ENCODE measurements around the gene ZNF581. TPM values are rescaled to one million over a fixed set of nuclear protein-coding genes. Genes with fewer than 3 reads are reported as not detected.

The ZNF581 gene
- total and polyA plus RNA-seq, 11 donors, result 4.7 to 12.7 (median 7.2) TPM

- DNase-seq (peak in 1 of 5 donors; percentile 9), ATAC-seq (no peak)
- Histone ChIP-seq H3K36me3 (peaks cover 0 to 61% (median 36%) of the 10 kb centered on the region in 9 donors), H3K9me3 (no peaks in the 10 kb centered on the region), H3K27me3 (no peaks in the 10 kb centered on the region), H3K4me3 (no peak overlapping the region), H3K4me1 (peaks cover 0 to 32% (median 3%) of the 10 kb centered on the region in 12 donors), H3K27ac (no peak overlapping the region)
- no peak for TF ChIP-seq POLR2A (IDR thresholded peaks at IDR 0.05)
- TF ChIP-seq, protein P1, sequence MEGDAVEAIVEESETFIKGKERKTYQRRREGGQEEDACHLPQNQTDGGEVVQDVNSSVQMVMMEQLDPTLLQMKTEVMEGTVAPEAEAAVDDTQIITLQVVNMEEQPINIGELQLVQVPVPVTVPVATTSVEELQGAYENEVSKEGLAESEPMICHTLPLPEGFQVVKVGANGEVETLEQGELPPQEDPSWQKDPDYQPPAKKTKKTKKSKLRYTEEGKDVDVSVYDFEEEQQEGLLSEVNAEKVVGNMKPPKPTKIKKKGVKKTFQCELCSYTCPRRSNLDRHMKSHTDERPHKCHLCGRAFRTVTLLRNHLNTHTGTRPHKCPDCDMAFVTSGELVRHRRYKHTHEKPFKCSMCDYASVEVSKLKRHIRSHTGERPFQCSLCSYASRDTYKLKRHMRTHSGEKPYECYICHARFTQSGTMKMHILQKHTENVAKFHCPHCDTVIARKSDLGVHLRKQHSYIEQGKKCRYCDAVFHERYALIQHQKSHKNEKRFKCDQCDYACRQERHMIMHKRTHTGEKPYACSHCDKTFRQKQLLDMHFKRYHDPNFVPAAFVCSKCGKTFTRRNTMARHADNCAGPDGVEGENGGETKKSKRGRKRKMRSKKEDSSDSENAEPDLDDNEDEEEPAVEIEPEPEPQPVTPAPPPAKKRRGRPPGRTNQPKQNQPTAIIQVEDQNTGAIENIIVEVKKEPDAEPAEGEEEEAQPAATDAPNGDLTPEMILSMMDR (IDR thresholded peaks at IDR 0.05), result no peak
- WGBS, 4 donors, result 90 to 93% (median 91%) methylated on average over 7 of the region's 7 CpGs
- intact Hi-C loops (cut with DNase I), result no loop called here
Measured at GRCh38 chr19:55618426-55618825, 25.0 kb upstream of the ZNF581 start.

DNA sequence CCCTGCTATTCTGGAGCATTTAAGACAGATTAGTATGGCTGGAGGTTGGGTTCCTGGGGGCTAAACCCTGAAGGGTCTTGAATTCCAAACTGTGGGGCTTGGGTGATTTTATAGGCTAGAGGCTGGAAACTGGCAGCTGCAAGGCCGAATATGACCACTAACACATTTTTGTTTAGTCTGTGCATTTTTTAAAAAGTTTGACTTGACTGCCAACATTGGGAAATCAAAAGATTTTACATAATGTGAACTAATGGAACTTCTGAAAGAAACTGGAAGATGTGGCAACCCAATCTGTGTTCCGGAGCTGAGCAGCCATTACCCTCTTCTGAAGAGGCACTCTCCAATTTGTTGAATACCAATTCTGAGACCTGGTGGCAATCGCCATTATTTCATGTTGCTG, 24.2 kb upstream of the ZNF581 start:
- Histone ChIP-seq H3K27ac (peak overlapping the region in 1 of 12 donors; percentile 58), H3K27me3 (no peaks in the 10 kb centered on the region), H3K4me1 (peaks cover 0 to 37% (median 9%) of the 10 kb centered on the region in 12 donors), H3K36me3 (peaks cover 0 to 52% (median 33%) of the 10 kb centered on the region in 9 donors), H3K9me3 (no peaks in the 10 kb centered on the region), H3K4me3 (no peak overlapping the region)
- ATAC-seq (no peak), DNase-seq (no peak)
- 84 to 93% (median 88%) methylated on average over 3 of the region's 3 CpGs for WGBS, 4 donors
- TF ChIP-seq POLR2A (IDR thresholded peaks at IDR 0.05), result no peak
- TF ChIP-seq, protein P1 (IDR thresholded peaks at IDR 0.05), result no peak
- intact Hi-C loops (cut with DNase I), result no loop called here

- H3K9me3 ChIP-seq, result no peaks in the 10 kb centered on the region
- no peaks in the 10 kb centered on the region for H3K27me3 ChIP-seq
- no peak overlapping the region for H3K4me3 ChIP-seq
- peak in 1 of 5 donors; percentile 37 for DNase-seq
- intact Hi-C loops (cut with DNase I), result loop anchor here in 1 of 10 donors (5.0 kb wide), 1 partner anchor 103 kb away; no protein-coding TSS in a partner anchor
- no peak for ATAC-seq
- peaks cover 0 to 48% (median 11%) of the 10 kb centered on the region in 12 donors for H3K4me1 ChIP-seq
- H3K27ac ChIP-seq, result no peak overlapping the region
- no peak for TF ChIP-seq POLR2A (IDR thresholded peaks at IDR 0.05)
- TF ChIP-seq, protein P1 (IDR thresholded peaks at IDR 0.05), result no peak
- 87 to 92% (median 91%) methylated on average over 12 of the region's 12 CpGs for WGBS, 4 donors
- H3K36me3 ChIP-seq, result peaks cover 0 to 43% (median 28%) of the 10 kb centered on the region in 9 donors
Measured at GRCh38 chr19:55620410-55621204, 22.8 kb upstream of the ZNF581 start.

DNA sequence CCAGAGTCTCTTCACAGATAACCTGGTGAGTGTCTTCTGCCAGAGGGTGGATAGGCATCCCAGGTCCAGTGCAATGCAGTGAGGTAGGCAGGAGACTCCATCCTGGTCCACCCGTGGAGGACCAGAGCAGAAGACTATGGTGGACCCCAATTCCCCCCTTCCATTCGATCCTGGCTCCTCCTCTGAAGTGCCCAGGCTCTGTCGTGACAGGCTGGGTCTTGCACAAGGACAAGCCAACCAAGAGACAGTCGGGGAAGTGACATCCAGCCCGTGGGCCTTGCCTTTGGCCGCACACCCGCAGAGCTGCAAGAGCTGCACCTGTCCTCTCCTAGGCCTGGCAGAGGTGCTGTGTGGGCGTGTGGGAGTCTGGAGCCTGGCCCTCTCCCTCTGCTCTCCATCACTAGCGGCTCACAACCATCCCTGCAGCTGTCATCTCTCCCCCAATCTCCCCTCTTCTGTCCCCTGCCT, 22.2 kb upstream of the ZNF581 start:
- ATAC-seq, result no peak
- no peak for DNase-seq
- WGBS, 4 donors, result 74 to 85% (median 84%) methylated on average over 5 to 9 of the region's 9 CpGs
- TF ChIP-seq, protein P1 (IDR thresholded peaks at IDR 0.05), result no peak
- no peak for TF ChIP-seq POLR2A (IDR thresholded peaks at IDR 0.05)
- Histone ChIP-seq H3K36me3 (peaks cover 0 to 37% (median 22%) of the 10 kb centered on the region in 9 donors), H3K4me1 (peaks cover 0 to 54% (median 11%) of the 10 kb centered on the region in 12 donors), H3K27ac (no peak overlapping the region), H3K4me3 (no peak overlapping the region), H3K27me3 (no peaks in the 10 kb centered on the region), H3K9me3 (no peaks in the 10 kb centered on the region)
- intact Hi-C loops (cut with DNase I), result loop anchor here in 1 of 10 donors (5.0 kb wide), 1 partner anchor 104 kb away; no protein-coding TSS in a partner anchor

All from heart left ventricle (tissue), 16 donors.